GM19043 (cell line): Measurements from ENCODE around the gene ERMARD.

Experiments
- ATAC-seq: cut with Tn5 transposase; IDR thresholded peaks from one replicate; pipeline ENCODE4 v1.9.1; 2021; ENCODE audit warnings: low read depth; ENCODE audit not compliant: unreplicated experiment

Gene ERMARD

DNA sequence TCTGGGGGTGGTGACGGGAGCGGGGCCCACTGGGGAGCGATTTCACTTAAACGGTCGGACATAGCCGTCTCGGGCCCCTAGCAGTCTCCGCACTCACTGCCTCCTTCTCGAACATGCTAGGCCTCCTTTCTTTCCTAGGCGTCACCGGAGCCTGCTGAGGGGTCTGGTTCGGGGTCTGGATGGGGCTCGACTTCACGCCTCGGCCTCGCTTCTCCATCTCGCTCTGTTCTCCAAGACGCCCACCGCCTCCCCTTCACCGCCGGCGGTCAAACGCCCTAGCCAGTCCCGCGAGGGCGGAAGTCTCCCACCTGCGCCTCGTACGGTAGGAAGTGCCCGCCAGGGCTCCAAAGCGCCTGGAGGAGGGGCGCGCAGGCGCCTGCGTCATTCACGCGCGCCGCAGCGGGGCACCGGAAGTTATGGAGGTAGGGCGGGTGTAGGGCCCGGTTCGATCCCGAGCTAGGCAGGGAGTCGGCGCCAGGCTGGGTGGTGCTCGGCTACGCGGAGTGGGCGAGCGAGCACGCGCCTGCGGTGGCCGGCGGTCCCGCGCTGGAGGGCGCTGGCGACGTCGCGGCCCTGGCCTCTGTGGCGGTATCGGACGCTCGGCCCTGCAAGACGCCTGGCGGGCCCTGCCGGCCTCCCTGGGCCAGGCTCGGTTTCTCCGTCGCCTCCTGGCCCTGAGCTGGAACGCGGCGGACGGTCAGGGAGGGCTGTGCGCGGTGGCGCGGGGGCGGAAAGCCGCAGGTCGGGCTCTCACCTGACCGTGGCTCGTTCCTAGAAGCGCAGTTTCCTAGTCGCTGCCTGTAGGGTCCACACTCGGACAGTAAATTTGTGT is at the start of gene ERMARD, which contains the start of gene DYNLT2:
ERMARD (plus strand) TSS at position 381 of the 832 bp plus-strand sequence; CDS start at position 417, 36 bp downstream.
DYNLT2 (minus strand) TSS at position 331 of the 832 bp plus-strand sequence; CDS start at position 217, 114 bp downstream.
- peak; percentile 96 for ATAC-seq

DNA sequence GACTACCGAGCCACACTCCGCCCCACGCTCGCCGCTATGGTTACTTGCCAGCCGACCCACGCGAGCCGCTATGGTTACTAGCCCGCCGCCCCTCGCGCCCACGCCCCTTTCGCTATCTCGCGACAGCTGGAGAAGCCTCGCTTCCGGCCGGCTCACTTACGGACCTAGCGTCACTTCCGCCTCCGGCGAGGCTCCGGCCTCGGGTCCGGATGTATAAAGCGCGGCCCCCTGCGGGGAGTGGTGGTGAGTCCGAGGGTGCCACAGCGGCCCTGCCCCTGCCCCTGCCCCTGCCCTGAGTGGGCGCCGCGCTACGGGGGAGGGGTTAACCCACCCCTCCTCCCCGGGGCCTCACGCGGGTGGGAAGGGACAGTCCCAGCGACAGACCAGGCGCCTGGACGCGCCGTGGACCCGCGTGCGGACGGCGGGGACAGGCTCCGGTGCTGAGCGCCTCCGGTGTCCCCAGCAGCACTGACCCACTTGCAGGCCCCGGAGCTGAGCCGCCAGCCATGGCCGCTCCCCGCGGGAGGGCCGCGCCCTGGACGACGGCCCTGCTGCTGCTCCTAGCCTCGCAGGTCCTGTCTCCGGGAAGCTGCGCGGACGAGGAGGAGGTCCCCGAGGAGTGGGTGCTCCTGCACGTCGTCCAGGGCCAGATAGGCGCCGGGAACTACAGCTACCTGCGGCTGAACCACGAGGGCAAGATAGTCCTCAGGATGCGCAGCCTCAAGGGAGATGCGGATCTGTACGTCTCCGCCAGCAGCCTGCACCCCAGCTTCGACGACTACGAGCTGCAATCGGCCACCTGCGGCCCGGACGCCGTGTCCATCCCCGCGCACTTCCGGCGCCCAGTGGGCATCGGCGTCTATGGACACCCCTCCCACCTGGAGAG is 49.2 kb upstream of the ERMARD start, which contains the start of the genes C6orf120 and WDR27:
C6orf120 (plus strand) TSS at position 173 of the 886 bp plus-strand sequence; CDS start at position 507, 334 bp downstream.
WDR27 (minus strand) TSS at position 76 of the 886 bp plus-strand sequence. CDS start 13,024 bp downstream, outside the sequence.
- peak; percentile 94 for ATAC-seq

DNA sequence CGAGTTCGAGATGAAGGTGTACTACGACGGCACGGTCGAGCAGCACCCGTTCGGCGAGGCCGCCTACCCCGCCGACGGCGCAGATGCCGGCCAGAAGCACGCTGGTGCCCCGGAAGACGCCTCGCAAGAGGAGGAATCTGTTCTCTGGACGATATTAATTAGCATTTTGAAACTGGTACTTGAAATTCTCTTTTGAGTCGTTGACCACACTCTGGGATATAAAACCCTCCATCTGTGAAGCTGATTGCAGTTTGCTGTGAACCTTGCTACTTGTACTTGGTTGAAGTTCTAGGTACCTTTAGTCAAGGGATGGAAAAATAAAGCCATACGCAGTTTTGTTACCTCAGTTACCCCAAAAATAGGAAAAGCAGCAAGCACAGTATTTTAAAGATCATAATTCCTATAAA is 48.6 kb upstream of the ERMARD start:
- peak; percentile 12 for ATAC-seq

DNA sequence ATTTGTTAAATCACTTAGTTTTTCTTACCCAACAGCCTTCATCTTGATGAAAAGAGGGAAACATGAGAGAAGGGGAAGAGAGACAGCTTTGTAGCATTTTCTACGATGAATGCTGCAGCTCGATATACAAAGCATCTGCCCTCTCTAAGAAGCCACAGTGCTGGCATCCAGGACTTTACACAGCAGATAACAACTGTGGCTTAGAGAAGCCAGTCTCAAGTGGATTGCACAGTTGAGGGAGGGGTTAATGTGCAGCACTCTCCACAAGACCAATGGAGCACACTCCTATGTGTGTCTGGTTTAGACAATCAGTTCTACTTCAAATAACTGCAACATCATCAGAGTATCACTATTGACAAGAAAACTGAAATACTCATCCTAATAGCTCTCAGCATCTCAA is 43.6 kb upstream of the ERMARD start:
- ATAC-seq, result no peak

DNA sequence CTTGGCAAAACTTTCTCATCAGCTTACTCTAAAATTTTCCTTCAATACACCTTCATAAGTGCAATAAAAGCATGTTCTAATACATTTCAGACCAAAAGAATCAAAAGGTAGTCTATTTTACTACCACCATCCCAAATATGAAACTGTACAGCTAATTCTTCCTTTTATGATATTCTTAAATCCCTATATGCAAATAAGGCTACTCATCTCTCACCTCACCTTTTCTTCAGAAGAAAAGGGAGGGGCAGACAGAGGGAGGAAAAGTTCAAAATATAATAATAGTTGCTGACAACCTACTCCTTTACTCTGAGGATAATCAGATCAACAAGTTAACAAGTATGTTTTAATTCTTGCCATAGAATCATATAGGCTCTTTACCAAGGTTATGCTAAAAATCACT is 42.1 kb upstream of the ERMARD start:
- ATAC-seq, result no peak

DNA sequence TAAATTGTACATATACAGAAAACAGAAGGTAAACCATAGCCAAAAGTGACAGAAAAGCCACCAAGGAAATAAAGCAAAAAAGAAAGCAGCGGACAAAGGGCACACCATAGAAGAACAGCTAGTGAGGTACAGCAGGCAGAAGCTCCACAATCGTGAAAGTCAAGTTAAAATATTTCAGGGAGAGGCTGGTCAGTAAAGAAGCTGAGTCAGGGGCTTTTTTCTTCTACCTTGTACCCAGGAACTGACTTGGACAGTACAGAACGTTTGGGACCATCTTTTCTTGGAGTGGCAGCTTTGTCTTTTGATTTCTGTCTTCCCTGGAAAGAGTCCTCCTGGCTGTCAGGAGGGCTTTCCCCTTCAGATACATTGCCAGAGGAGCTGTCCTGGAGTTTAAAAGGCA is 41.4 kb upstream of the ERMARD start:
- no peak for ATAC-seq

DNA sequence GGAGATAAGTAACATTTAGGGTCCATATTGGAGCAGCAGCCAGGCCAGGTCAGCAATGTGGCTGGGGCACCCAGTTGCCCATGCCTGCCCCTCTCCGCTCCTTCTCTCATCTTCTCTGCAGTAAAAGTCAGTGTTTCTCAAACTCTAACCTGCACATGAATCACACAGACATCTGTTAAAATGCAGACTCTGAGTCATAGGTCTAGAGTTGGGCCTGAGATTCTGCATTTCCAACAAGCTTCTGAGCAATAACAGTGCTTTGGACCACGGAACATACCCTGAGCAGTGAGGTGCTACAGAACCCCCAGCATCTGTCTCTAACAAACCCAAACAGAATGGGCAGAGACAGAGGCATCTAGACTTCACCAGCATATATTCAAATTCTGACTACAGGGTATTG is 37.2 kb upstream of the ERMARD start:
- no peak for ATAC-seq

DNA sequence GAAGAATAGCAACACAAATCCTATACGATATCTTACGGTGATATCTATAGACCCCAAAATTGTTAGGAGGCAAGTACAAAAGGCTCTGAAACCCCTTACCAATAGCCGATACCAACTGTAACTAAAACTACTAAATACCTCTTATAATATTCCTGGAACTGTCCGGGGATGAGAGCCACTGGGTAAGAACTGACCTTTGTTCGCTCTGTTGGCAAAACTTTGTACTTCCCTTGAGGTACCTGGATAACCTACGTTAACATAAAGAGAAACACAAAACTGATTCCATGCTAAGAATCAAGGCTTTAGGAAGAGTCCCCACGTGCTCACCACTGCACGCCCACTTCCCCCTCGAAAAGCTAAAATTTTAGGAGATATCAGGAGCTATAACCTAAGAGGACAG is 36.8 kb upstream of the ERMARD start:
- ATAC-seq, result no peak

DNA sequence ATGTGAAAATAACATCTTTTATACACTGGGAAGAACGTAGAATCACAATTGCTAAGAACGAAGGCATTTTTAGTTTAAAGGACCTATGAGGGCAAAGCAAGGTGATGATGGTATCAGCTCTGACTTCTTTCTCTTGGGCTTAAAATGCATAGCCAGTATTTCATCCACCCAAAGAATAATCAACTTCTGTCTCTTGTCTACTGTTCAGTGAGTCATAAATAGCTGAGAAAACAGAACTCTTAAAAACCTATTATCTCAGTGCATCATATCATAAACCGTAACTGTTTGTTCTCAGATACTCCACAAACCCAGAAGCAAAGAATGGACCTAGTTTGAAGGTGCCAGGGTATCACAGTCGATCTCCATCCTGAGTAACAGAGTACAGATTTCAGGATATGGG is 32.3 kb upstream of the ERMARD start:
- ATAC-seq, result no peak

DNA sequence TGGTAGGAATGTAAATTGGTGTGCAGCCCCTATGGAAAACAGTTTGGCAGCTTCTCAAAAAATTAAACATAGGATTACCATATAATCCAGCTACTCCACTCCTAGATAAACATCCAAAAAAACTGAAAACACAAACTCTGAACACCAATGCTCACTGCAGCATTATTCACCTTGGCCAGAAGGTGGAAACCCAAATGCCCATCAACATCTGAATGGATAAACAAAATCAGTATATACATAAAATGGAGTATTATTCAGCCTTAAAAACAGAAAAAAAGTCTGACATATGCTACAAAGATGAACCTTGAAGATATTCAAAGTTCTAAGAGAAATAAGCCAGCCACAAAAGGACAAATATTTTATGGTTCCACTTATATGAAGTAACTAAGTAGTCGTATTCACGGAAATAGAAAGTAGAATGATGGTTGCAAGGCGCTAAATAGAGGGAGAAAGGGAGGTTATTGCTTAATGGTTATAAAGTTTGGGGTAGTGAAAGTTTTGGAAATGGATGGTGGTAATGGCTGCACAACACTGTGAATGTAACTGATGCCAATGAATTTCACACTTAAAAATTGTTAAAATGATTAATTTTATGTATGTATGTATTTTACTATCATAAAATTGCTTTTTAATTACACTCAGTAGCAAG is 31.1 kb upstream of the ERMARD start:
- no peak for ATAC-seq

DNA sequence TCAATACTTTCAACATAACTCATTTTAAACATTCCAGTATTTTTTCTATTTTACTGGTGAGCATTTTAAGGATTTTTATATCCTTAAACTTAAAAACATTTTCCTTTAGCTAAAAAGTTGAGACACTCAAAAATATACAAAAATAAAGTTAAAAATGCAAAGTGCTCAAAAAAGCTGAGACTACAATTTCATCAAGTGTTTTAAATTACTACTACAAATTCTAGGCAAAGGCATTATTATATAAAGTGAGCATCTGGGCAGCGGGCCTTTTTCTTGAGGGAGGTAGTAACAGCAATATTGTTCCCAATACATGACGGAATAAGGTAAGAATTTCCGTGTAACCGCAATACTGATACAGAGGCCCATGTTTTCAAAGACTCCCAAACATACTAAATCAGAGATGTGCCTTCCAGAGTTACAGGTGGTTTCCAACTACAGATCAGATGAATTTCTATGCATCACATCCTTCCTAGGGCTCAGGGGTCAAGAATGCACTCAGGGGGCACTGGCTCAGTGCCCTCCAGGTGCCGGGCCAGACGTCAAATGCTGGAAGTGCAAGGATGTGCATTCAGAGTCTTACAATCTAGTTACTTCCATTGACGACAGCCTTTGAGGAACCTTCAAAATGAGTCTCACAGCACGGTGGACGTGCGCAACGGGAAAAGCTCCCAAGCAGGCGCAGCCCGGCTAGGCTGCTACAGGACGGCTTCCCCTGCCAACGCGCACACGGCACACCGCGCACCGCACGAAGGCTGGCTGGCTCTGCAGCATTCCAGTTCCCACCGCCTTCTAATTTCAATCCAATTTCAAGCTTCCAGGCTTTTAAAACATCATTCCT is 28.8 kb upstream of the ERMARD start:
- peak; percentile 21 for ATAC-seq

DNA sequence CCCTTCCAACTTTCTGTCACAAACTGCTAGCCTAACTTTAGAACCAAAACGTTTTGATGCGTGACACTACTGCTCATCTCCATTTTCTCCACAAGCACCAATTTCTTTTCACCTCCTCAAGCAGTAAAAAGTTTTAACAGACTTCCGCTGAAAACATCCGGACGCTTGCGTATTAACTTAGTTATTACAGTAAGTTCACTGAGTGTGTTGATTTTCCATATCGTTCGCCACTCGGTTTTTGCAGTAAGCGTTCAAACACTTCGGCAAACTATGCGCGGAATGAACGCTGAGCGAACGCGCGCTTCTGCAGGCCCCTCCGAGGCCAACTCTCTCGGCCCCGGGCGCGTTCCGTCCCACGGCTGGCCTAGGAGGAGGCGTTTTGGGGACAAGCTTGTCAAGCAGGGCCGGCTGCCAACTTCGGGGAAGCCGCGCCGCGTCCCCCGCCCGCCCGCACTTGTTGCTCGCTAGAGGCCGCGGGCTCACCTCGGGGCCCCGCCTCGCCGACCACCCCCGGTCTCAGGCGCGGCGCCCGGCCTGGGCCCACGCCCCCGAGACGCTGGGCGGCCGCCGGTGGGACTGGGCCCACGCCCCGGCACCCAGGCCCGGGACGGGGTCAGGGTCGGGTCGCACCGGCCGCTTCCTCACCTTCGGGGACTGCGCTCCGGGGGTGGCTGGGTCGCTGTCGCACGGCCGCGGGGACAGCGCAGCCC is 28.1 kb upstream of the ERMARD start:
- ATAC-seq, result peak; percentile 29

DNA sequence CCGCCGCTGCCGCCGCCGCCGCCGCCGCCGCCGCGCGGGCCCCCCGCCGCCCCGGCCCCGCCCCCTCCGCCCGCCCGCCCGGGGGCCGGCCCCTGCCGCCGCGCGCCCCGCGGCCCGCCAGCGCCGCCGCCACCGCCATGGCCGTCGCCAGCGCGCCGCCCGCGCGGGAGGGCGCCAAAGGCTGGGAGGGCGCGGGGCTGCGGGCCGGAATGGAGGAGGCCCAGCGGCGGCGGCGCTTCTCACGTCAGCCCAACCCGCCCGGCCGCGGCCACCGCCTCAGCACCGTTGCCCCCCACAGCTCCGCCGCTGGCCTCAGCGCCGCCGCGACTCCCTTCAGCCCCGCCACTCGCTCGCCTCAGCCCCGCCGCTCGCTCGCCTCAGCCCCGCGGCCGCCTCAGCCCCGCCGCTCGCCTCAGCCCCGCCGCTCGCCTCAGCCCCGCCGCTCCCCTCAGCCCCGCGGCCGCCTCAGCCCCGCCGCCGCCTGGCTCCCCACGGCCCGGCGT is 27.4 kb upstream of the ERMARD start:
- peak; percentile 30 for ATAC-seq

DNA sequence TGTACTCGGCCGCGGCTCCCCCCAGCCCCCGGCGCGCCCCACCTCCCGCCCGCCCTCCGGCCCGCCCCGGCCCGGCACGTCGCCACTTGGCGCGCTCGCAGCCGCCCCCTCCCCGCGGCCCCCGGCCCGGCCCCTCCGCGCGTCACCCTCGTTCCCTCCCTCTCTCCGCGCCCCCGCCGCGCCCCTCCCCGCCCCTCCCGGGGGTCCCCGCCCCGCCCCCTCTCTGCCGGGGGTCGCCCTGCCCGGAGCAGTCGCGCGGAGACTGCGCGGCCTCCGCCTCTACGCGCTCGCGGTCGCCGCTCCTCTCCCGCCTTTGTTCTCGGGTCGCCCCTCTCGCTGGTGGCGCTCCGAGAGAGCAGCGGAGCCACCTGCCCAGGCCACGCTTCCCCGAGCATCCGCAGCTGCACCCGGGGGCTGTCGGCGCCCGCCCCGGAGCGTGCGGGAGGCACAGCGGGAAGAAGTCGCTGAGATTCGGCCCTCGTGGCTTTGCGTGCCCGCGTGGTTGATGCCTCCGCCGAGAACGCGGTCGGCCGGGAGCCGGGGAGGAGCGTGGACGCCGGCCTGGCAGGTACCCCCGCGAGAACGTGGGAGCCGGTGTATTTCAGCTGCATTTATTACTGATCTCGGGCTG is 26.8 kb upstream of the ERMARD start, which contains the start of gene PHF10:
PHF10 (minus strand) TSS at position 7 of the 631 bp plus-strand sequence. CDS start 569 bp downstream, outside the sequence.
- ATAC-seq, result peak; percentile 28

DNA sequence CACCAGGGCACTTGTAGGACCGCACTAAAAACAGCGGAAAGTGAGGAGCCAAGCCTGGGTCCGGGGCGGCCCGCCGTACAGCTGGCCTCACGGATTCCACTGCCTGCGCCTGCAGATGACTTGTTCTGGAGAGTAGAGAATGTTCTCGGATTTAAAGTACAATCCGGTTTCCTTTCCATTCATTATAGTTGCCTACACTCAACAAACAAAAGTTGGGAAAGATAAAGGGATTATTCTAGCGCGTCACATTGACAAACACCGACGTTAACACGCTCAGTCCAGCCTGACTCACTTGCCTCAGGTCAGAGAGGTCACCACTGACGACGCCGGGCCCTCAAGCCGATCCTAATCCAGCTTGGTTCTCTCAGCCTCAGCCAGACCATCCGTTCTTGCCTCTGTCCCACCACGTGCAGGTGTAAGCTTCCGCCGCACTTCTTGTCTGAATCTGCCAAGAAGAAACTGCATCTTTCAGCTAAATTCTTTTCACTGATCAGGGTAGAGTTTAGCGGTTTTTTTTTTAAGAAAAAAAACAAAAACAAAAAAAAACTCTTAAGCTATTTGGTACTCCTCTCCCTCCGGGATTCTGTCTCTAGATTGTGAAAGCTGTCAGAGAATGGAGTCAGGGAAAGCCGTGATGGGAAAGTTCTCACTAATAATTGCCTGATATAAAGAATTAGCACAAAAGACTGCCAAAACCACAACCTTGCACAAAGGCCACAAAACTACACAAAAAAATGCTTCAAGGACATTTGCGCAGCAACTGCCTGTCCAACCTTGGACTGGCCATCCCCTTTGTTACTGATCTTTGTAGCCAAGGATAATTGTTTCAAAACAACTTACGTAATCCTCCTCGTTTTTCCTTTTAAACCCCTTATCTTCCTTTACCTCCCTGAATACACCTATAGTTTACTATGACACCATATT is 26.0 kb upstream of the ERMARD start:
- peak; percentile 9 for ATAC-seq

DNA sequence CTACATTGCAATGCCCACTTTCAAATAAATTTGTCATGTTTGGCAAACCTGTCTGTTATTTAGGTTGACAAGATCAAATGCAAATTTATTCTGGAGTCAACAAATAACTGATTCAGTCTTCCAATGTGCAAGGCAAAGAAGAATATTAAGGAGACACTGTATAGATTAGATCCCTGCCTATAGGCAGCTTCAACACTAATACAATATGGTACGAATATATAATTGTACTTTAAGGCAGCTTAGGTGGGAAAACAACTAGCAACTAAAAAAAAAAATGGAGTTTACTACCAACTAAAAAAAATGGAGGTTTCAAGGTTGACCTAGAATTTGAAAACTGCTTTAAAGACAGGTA is 25.4 kb upstream of the ERMARD start:
- no peak for ATAC-seq

DNA sequence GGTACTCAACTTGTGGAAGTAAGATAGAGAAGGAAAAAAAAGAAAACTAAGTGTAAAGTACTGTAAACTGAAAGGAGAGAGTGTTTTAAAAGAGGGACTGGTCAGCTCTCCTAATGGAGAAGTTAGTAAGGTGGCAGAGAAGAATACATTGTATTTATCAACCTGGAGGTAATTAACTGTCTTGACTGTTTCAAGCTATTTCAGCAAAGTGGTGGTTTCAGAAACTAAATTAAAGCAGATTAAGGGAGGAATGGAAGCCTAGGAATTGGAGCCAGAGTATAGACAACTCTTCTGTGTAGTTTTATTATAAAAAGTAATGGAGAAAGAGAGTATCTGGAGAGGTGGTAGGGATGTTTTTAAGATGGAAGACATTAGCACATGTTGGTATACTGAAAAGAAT is 24.5 kb upstream of the ERMARD start:
- no peak for ATAC-seq
